Activated T-helper 17 cell treated with anti-CD3 and anti-CD28 coated beads, Interleukin-2, amount 50 U/mL, for 72 hours (primary cell): ENCODE data around the gene METTL4. TPM values are rescaled to one million over a fixed set of nuclear protein-coding genes. Genes with fewer than 3 reads are reported as not detected.

Source experiments
- total RNA-seq, 2 donors: library from RNA; stranded (reverse); gene quantifications; one replicate each; pipeline ENCODE4 v1.2.3, GENCODE V29; 2022

The METTL4 gene
- total RNA-seq, 2 donors from 2014 or later = 31.2 to 46.6 TPM

Other genes with a start within 250 kb of the METTL4 start
- gene NDC80, start 52 bp upstream of the METTL4 start, total RNA-seq = 10 to 100 TPM; 64.4 to 68.9 TPM
- 100 to 1,000 TPM in 1 of 2 donors, 10 to 100 TPM in 1; 99.5 to 106 TPM for gene SMCHD1, start 84.2 kb upstream of the METTL4 start, total RNA-seq